GM23338 (cell line): ENCODE measurements around the gene HSF4. TPM values are rescaled to one million over a fixed set of nuclear protein-coding genes. Genes with fewer than 3 reads are reported as not detected.
"Not testable (repeated sequence)": the region's sequence is repeated elsewhere in the genome, so short reads cannot be mapped to it uniquely, and the experiment has no call there.

Source experiments
- ATAC-seq: fragments of 200-7000 bp; cut with Tn5 transposase; 3 replicates; pipeline ENCODE4 v1.9.1; 2020
- DNase-seq: peaks from one replicate; pipeline ENCODE4 v3.0.0-alpha.2; 2015; ENCODE audit warnings: low spot score
- H2AFZ ChIP-seq: fragments of 200-600 bp; sonication (generic); 2 replicates; pipeline ENCODE4 v1.8.0; 2016; ENCODE audit warnings: antibody characterized with exemption, mild to moderate bottlenecking, moderate library complexity
- H3F3A ChIP-seq: fragments of 200-600 bp; sonication (generic); replicated peaks from 2 replicates; pipeline ENCODE4 v1.8.0; 2017; ENCODE audit warnings: antibody characterized with exemption, mixed run types, low read depth
- H3K27ac ChIP-seq: fragments of 200-600 bp; sonication (generic); 2 replicates; pipeline ENCODE4 v1.6.1; 2016; ENCODE audit warnings: low read depth
- H3K27me3 ChIP-seq: fragments of 200-600 bp; sonication (generic); 2 replicates; pipeline ENCODE4 v1.8.0; 2016; ENCODE audit warnings: mild to moderate bottlenecking, mixed run types, moderate library complexity; ENCODE audit not compliant: insufficient read depth
- H3K36me3 ChIP-seq: fragments of 200-600 bp; sonication (generic); 2 replicates; pipeline ENCODE4 v1.8.0; 2016; ENCODE audit warnings: mild to moderate bottlenecking; ENCODE audit not compliant: insufficient read depth
- H3K4me1 ChIP-seq: fragments of 200-600 bp; sonication (generic); 2 replicates; pipeline ENCODE4 v1.8.0; 2016; ENCODE audit warnings: mild to moderate bottlenecking, moderate library complexity; ENCODE audit not compliant: insufficient read depth
- H3K4me2 ChIP-seq: fragments of 200-600 bp; sonication (generic); 2 replicates; pipeline ENCODE4 v1.7.1; 2017; ENCODE audit warnings: mixed run types
- H3K4me3 ChIP-seq: fragments of 200-600 bp; sonication (generic); 2 replicates; pipeline ENCODE4 v1.6.1; 2016; ENCODE audit warnings: mixed run types
- H3K79me2 ChIP-seq: fragments of 200-600 bp; sonication (generic); replicated peaks from 2 replicates; pipeline ENCODE4 v1.8.0; 2017; ENCODE audit warnings: mild to moderate bottlenecking; ENCODE audit not compliant: insufficient read depth
- H3K9me2 ChIP-seq: fragments of 200-600 bp; sonication (generic); 2 replicates; pipeline ENCODE4 v1.8.0; 2017; ENCODE audit not compliant: insufficient read depth
- H4K20me1 ChIP-seq: fragments of 200-600 bp; sonication (generic); replicated peaks from 2 replicates; pipeline ENCODE4 v1.8.0; 2017; ENCODE audit warnings: mild to moderate bottlenecking; ENCODE audit not compliant: insufficient read depth
- H3K27ac Mint-ChIP-seq: 2 replicates; pipeline ENCODE4 v1.8.0; 2020; ENCODE audit warnings: inconsistent platforms, mild to moderate bottlenecking, moderate library complexity, mixed read lengths
- H3K27me3 Mint-ChIP-seq: 3 replicates; pipeline ENCODE4 v1.8.0; 2022; ENCODE audit warnings: low read depth, mild to moderate bottlenecking, moderate library complexity, mixed read lengths, inconsistent platforms; ENCODE audit not compliant: insufficient read depth, poor library complexity
- H3K36me3 Mint-ChIP-seq: 3 replicates; pipeline ENCODE4 v1.8.0; 2021; ENCODE audit warnings: low read depth, mild to moderate bottlenecking, inconsistent platforms, moderate library complexity, mixed read lengths
- H3K4me1 Mint-ChIP-seq: 3 replicates; pipeline ENCODE4 v1.8.0; 2020; ENCODE audit warnings: mild to moderate bottlenecking, inconsistent platforms, mixed read lengths
- H3K4me3 Mint-ChIP-seq: 3 replicates; pipeline ENCODE4 v1.8.0; 2021; ENCODE audit warnings: moderate library complexity, mild to moderate bottlenecking, inconsistent platforms, mixed read lengths
- H3K9me3 Mint-ChIP-seq: 3 replicates; pipeline ENCODE4 v1.8.0; 2020; ENCODE audit warnings: moderate library complexity, mild to moderate bottlenecking, inconsistent platforms, mixed read lengths
- ETS1 ChIP-seq: IDR thresholded peaks from 2 replicates; pipeline ENCODE4 v1.6.1; 2016; ENCODE audit warnings: antibody characterized with exemption
- JUNB ChIP-seq: IDR thresholded peaks from one replicate; pipeline ENCODE4 v1.6.1; 2016; ENCODE audit warnings: antibody characterized with exemption; ENCODE audit not compliant: unreplicated experiment
- STAT1 ChIP-seq: IDR thresholded peaks from one replicate; pipeline ENCODE4 v1.6.1; 2016; ENCODE audit warnings: antibody characterized with exemption; ENCODE audit not compliant: unreplicated experiment
- ZNF114 ChIP-seq: fragments of 250-450 bp; sonication (Bioruptor Pico); IDR thresholded peaks from 2 replicates; pipeline ENCODE4 v1.5.0; 2020; ENCODE audit warnings: mild to moderate bottlenecking, moderate library complexity
- ZNF331 ChIP-seq: fragments of 250-450 bp; sonication (Bioruptor Pico); IDR thresholded peaks from 2 replicates; pipeline ENCODE4 v1.5.0; 2020; ENCODE audit warnings: low read depth, mild to moderate bottlenecking, moderate library complexity
- polyA plus RNA-seq: library from polyadenylated mRNA; unstranded; fragments of >200 nt; fragmentation: Nextera tagmentation; extraction: Ambion mirVana; gene quantifications from 2 replicates; pipeline ENCODE4 v1.2.1, GENCODE V29; 2016
- total RNA-seq: library from RNA; depleted of rRNA; stranded (reverse); fragments of >200 nt; shearing (Covaris generic); gene quantifications from 2 replicates; pipeline ENCODE4 v1.2.3, GENCODE V29; 2014
- TF ChIP-seq, protein P1 (sequence below): IDR thresholded peaks from one replicate; pipeline ENCODE4 v1.6.1; 2018; ENCODE audit warnings: antibody characterized with exemption; ENCODE audit not compliant: unreplicated experiment

HSF4 gene
- total and polyA plus RNA-seq, 2 experiments from 2014 or later: 0.19 to 1.3 TPM

DNA sequence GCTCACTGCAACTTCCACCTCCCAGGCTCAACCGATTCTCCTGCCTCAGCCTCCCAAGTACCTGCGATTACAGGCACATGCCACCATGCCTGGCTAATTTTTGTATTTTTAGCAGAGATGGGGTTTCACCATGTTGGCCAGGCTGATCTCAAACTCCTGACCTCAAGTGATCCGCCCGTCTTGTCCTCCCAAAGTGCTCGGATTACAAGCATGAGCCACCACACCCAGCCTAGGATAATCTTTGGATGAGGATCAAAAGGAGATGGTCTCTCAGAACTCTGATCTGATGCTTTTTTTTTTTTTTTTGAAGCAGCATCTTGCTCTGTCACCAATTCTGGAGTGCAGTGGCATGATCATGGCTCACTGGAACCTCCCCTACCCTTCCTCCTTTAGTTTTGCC, 41.7 kb upstream of the HSF4 start:
- not testable (repeated sequence) for H3K27ac ChIP-seq, H3K9me3 Mint-ChIP-seq, H3K27me3 Mint-ChIP-seq, H3K79me2 ChIP-seq, H4K20me1 ChIP-seq, H3K4me3 Mint-ChIP-seq, DNase-seq, H2AFZ ChIP-seq, H3K4me2 ChIP-seq, ATAC-seq, H3K27ac Mint-ChIP-seq, H3F3A ChIP-seq, H3K4me1 ChIP-seq, H3K9me2 ChIP-seq, H3K4me1 Mint-ChIP-seq, H3K36me3 ChIP-seq, H3K4me3 ChIP-seq, H3K27me3 ChIP-seq
- H3K36me3 Mint-ChIP-seq: peaks cover 24% of the 10 kb centered on the region

GRCh38 chr16:67128417-67128816, 36.1 kb upstream of the HSF4 start:
- DNase-seq (no peak), ATAC-seq (no peak)
- H3K4me1 ChIP-seq: no peaks in the 10 kb centered on the region
- H3K4me1 Mint-ChIP-seq: no peaks in the 10 kb centered on the region
- H3K9me2 ChIP-seq: no peaks in the 10 kb centered on the region
- H3K27ac ChIP-seq: no peak overlapping the region
- no peak overlapping the region; the same call in 1 of the 2 replicates for H3K27ac Mint-ChIP-seq
- no peak overlapping the region for H2AFZ ChIP-seq
- no peaks in the 10 kb centered on the region; the same call in 1 of the 2 replicates for H4K20me1 ChIP-seq
- H3K36me3 Mint-ChIP-seq: peaks cover 26% of the 10 kb centered on the region
- no peak overlapping the region for H3K4me2 ChIP-seq
- no peaks in the 10 kb centered on the region; the same call in 2 of the 3 replicates for H3K9me3 Mint-ChIP-seq
- no peaks in the 10 kb centered on the region for H3K79me2 ChIP-seq
- no peak overlapping the region for H3K4me3 Mint-ChIP-seq
- H3F3A ChIP-seq: no peaks in the 10 kb centered on the region
- no peak overlapping the region for H3K4me3 ChIP-seq
- no peaks in the 10 kb centered on the region for H3K27me3 ChIP-seq
- peaks cover 14% of the 10 kb centered on the region; the same call in 1 of the 2 replicates for H3K36me3 ChIP-seq
- H3K27me3 Mint-ChIP-seq: peaks cover 3% of the 10 kb centered on the region
- TF ChIP-seq STAT1: no peak
- TF ChIP-seq ZNF331 (CRISPR knock-in tag): no peak
- no peak for TF ChIP-seq ETS1

- no peak for ATAC-seq
- peaks cover 3% of the 10 kb centered on the region for H3K27me3 Mint-ChIP-seq
- Histone ChIP-seq H3K4me3 (no peak overlapping the region), H3K4me2 (no peak overlapping the region), H3F3A (no peaks in the 10 kb centered on the region), H3K27ac (no peak overlapping the region), H4K20me1 (no peaks in the 10 kb centered on the region; the same call in 1 of the 2 replicates), H2AFZ (no peak overlapping the region), H3K36me3 (peaks cover 14% of the 10 kb centered on the region; the same call in 1 of the 2 replicates), H3K79me2 (no peaks in the 10 kb centered on the region), H3K4me1 (no peaks in the 10 kb centered on the region), H3K9me2 (no peaks in the 10 kb centered on the region), H3K27me3 (no peaks in the 10 kb centered on the region)
- no peaks in the 10 kb centered on the region for H3K9me3 Mint-ChIP-seq
- H3K4me1 Mint-ChIP-seq: no peaks in the 10 kb centered on the region
- H3K36me3 Mint-ChIP-seq: peaks cover 23% of the 10 kb centered on the region
- DNase-seq: no peak
- no peak overlapping the region; the same call in 1 of the 2 replicates for H3K27ac Mint-ChIP-seq
- no peak overlapping the region for H3K4me3 Mint-ChIP-seq
- TF ChIP-seq STAT1 (no peak), ZNF114 (no peak), JUNB (no peak)
- TF ChIP-seq, protein P1, sequence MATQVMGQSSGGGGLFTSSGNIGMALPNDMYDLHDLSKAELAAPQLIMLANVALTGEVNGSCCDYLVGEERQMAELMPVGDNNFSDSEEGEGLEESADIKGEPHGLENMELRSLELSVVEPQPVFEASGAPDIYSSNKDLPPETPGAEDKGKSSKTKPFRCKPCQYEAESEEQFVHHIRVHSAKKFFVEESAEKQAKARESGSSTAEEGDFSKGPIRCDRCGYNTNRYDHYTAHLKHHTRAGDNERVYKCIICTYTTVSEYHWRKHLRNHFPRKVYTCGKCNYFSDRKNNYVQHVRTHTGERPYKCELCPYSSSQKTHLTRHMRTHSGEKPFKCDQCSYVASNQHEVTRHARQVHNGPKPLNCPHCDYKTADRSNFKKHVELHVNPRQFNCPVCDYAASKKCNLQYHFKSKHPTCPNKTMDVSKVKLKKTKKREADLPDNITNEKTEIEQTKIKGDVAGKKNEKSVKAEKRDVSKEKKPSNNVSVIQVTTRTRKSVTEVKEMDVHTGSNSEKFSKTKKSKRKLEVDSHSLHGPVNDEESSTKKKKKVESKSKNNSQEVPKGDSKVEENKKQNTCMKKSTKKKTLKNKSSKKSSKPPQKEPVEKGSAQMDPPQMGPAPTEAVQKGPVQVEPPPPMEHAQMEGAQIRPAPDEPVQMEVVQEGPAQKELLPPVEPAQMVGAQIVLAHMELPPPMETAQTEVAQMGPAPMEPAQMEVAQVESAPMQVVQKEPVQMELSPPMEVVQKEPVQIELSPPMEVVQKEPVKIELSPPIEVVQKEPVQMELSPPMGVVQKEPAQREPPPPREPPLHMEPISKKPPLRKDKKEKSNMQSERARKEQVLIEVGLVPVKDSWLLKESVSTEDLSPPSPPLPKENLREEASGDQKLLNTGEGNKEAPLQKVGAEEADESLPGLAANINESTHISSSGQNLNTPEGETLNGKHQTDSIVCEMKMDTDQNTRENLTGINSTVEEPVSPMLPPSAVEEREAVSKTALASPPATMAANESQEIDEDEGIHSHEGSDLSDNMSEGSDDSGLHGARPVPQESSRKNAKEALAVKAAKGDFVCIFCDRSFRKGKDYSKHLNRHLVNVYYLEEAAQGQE: no peak
These were observed 35.7 kb upstream of the HSF4 start for GRCh38 chr16:67128887-67129286.
